Measurements from ENCODE around the gene GRK6.

Gene GRK6

GRCh38 chr5:177489119-177489716 lies 62.7 kb downstream of the GRK6 start:
- DNase-seq: no peak

- DNase-seq: no peak
These were observed 64.0 kb downstream of the GRK6 start for GRCh38 chr5:177490311-177490991.

- no peak for DNase-seq
These were observed 64.5 kb downstream of the GRK6 start for GRCh38 chr5:177490992-177491391.

DNA sequence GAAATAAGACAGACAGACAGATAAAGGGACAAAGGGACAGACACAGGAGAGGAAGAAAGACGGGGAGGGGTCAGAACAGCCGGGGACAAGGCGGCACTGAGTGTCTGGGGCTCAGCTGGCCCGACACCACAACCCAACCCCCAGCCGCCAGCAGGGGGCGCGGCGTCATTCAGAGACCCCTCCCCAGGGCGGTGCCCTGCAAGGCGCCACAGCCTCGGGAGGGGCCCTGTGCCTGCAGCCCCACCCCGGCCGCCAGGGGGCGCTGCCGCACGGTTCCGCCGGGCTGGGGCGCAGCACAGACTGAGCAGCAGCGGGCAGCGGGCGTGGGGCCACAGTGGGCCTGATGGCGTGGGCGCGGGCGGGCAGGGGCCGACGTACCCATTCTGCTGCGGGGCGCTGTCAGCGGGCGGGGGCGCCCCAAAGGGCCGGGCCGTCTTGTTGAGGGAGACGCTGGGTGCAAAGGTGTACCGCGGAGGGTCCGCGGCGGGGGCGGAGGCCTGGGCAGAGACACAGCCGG lies 65.0 kb downstream of the GRK6 start:
- DNase-seq: peak; percentile 72

DNA sequence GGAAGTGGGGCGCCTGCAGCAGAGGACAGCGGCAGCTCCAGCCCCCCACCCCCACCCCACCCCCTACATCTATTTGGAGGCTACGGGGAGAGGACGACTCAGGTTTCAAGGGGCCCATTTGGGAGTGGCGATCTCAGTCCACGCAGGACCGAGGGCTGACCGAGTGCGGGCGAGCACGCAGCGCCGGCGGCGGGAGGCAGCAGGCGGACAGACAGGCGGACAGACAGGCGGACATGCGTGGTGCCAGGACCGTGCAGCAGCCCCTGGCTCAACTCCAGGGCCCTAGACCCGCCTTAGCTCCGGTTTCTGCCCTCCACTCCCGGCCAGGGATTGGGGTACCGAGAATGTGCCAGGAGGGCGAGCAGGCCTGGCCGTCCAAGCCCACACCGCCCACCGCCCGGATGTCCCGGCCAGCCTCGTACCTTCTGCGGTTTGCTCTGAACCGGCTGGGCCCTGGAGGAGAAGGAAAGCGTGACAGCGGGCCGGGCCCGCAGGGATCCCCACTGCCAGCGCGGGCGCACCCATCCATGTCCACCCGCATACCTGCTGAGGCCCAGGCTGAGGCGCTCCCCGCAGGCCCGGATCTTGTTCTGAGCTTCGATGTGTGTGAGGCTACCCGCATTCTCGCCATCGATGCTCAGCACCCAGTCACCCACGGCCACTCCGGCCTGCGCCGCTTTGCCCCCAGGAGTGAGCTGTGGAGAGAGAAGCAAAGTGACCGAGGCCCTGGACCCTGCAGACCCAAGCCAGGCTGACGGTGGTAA lies 65.7 kb downstream of the GRK6 start:
- DNase-seq: no peak
